B cell (primary cell): ENCODE measurements around the gene JAG1.

Experiments used
- EZH2 ChIP-seq: IDR thresholded peaks from 2 replicates; pipeline ENCODE4 v1.6.1; 2012; ENCODE audit warnings: borderline replicate concordance, low read depth, mild to moderate bottlenecking, moderate library complexity, low read length; ENCODE audit not compliant: insufficient read depth, poor library complexity, severe bottlenecking
- TF ChIP-seq, protein P1 (sequence below): fragments of 200-600 bp; IDR thresholded peaks from one replicate; pipeline ENCODE4 v1.8.0; 2022; ENCODE audit warnings: antibody characterized with exemption, mild to moderate bottlenecking

DNA sequence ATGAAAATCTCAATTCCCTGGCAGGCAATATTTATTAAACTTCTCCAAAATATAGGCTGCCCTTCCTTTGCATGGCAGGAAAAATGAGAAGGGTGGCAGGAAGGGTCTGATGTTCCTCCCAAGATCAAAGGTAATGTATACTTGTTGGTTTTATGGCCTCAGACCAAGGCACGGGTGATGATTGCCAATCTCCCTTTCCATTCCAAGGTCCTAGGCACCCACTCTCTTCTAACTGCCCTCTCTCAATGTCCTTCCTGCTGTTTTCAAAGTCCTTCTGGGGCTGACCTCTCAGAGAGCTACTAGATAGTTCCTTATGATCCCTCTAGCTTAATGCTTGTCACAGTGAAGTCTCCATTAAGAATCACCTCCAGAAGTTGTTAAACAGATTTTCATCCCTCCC is 15.6 kb upstream of the JAG1 start:
- TF ChIP-seq, protein P1, sequence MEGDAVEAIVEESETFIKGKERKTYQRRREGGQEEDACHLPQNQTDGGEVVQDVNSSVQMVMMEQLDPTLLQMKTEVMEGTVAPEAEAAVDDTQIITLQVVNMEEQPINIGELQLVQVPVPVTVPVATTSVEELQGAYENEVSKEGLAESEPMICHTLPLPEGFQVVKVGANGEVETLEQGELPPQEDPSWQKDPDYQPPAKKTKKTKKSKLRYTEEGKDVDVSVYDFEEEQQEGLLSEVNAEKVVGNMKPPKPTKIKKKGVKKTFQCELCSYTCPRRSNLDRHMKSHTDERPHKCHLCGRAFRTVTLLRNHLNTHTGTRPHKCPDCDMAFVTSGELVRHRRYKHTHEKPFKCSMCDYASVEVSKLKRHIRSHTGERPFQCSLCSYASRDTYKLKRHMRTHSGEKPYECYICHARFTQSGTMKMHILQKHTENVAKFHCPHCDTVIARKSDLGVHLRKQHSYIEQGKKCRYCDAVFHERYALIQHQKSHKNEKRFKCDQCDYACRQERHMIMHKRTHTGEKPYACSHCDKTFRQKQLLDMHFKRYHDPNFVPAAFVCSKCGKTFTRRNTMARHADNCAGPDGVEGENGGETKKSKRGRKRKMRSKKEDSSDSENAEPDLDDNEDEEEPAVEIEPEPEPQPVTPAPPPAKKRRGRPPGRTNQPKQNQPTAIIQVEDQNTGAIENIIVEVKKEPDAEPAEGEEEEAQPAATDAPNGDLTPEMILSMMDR: no peak
- no peak for TF ChIP-seq EZH2
